ENCODE measurements around the gene ADGRL1.
"Not testable (repeated sequence)": the region's sequence is repeated elsewhere in the genome, so short reads cannot be mapped to it uniquely, and the experiment has no call there.

ADGRL1 gene

DNA sequence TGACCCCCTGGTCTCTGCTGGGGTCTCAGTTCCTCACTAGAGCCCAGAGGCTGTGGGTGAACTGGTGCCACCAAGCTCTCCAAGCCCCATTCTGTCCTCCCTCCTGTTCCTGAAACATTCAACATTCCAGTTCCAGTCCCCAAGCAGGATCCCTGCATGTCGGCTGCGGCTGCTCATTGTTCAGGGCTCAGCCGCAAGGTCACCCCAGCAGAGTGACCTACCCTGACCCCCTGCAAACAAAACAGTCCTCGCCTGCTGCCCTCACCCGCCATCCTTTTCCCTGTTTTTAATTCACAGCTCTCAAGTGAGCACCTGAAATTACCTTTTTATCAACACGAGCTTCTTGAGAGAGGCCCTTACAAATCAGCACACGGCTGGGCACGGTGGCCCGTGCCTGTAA, 19.3 kb downstream of the ADGRL1 start:
- not testable (repeated sequence) for DNase-seq

DNA sequence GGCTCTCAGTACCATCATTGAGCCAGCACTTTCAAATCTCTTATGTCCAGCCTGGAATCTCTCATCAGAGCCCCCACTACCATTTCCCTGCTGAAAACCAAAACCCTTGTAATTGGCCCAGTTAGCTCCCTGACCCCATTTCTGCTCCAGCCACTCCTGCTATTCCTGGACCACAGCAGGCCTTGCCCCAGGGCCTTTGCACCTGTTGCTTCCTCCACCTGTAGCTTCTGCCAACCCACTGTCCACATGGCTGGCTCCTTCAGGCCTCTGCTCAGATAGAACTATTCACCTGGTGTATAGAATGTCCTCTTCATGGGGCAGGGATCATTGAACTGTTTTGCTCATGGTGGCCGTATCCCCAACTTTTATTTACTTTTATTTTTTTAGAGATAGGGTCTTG, 20.3 kb downstream of the ADGRL1 start:
- not testable (repeated sequence) for DNase-seq

DNA sequence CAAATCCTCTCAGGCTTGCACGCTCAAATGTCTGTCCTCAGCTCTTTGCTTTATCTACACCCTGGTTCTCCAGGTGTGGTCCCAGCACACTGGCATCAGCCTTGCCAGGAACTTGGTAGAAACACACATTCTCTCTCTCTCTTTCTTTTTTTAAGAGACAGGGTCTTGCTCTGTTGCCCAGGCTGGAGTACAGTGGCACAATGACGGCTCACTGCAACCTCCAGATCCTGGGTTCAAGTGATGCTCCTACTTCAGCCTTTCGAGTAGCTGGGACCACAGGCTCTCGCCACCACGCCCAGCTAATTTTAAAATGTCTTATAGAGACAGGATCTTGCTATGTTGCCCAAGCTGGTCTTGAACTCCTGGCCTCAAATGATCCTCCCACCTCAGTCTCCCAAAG, 20.8 kb downstream of the ADGRL1 start:
- no peak for DNase-seq

DNA sequence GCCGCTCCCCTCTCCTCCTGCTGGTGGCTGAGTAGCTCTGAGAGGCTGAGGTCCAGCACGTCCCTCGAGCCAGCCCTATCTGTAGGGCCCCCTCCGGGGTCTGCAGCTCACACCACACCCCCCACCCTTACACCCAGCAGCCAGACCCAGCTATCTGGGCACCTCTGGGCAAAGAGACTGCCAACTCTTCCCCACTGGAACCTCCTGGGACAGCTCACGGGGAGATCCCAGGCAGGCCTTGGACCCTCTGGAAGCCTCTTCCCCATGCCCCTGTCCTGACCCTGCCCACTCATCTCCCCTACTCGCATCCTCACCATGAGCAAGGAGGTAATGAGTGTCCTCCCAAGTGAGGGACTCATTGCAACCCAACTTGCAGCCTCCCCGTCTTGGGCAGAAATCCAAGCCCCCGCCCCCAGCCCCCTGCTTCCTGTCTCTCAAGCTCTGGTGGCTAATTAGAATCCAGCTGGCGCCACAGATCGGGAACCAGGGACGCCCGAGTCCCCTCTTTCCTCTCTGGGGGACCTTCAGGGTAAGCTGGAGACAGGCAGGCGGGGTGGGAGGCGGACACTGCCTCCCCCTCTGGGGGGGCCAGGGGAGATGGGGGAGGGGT, 22.1 kb downstream of the ADGRL1 start:
- DNase-seq, result no peak

DNA sequence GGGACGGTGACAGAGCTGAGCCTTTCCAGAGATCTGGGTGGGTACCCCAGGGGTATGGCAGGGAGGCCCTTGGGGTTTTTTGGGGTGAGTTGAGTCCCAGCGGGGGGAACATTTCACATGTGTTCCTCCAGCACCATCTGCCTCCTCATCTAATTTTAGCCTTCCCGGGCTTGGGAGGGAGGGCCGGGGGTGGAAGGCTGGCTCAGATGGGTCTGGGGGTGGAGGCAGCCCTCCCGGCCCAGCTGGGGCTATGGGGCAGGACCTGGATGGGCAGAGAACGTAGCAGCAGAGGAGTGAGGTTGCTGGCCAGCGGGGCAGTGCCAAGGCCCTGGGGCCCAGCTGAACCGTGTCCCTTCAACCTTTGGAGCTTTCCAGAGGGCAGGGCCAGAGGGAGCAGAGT, 23.5 kb downstream of the ADGRL1 start:
- no peak for DNase-seq

DNA sequence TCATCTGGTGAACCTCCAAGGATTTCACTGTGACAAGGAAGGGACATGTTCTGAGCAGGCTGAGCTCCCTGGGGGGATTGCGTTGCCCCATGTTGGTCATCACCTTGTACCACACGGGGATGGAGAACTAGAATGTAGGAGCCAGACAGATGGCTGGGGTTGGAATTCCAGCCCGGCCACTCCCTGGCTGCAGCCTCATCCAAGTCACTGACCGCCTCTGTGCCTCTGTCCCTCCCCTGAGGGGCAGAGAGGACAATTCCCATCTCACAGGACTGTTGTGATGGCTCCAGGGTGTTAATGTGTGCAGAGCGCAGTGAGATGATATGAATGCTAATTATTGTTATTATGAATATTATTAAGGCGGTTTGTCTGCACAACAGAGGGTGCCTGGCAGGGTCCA, 24.1 kb downstream of the ADGRL1 start:
- DNase-seq, result no peak

DNA sequence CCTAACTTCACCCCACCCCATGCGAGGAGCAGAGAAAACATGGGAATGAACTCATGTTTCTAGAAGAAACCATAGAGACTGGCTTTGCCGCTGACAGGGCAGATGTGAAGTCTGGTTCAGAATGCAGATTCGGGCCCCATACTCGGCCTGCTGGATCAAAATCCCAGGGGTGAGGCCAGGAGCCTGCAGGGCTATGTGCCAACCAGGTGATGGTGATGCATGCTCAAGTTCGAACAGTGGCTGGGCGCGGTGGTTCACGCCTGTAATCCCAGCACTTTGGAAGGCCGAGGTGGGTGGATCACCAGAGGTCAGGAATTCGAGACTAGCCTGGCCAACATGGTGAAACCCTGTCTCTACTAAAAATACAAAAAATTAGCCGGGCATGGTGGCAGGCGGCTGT, 24.8 kb downstream of the ADGRL1 start:
- not testable (repeated sequence) for DNase-seq

DNA sequence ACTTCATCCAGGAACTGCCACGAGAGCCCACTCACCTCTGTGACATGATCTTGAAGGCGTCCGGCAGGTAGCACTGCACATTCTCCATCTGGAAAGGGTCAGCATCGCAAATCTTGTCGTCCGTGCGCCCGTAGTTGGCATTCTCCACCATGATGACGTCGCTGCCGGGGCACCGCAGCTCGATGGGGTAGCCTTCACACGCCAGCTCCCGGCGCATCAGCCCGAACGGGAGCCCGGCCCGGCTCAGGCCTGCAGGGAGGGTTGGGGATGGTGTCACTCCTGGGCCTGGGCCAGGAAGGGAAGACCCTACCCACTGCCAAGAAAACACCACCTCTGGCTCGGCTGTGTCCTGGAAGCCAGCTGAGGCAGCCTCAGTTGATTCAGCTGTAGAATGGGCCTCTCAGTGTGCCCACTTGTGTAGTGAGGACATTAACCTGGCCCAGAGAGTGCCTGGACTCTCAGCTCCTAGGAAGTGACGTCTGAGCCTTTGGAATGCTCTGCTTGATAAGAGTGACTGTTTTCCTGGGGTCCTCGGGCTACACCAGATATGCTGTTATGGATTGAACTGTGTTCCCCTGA, 28.4 kb downstream of the ADGRL1 start:
- no peak for DNase-seq

DNA sequence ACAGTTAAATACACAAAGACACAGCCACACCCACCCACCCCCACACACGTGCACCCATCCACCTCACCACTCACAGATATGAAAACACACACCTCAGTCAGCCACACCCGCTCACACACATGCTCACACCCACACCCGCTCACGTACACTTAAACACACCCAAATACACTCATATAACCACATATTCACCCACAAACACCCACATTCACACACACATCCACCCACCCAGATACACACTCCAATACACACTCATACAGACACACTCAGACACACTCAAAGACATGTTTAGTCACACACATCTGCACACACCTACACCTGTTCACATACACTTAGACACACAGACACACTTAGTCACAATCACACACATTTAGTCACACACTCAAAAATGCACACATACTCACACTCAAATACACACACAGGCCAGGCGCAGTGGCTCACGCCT, 30.6 kb downstream of the ADGRL1 start:
- no peak for DNase-seq

DNA sequence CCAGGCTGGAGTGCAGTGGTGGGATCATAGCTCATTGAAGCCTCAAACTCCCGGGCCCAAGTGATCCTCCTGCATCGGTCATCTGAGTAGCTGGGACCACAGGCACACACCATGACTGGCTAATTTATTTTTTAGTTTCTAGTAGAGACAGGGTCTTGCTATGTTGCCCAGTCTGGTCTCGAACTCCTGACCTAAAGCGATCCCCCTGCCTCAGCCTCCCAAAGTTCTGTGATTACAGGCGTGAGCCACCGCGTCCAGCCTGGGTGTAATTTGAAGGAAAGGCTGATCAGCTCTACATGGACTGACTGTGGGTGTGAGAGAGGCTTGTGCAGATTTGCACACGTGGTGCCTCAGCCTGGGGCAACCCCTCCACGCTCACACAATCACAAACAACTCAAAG, 31.1 kb downstream of the ADGRL1 start:
- DNase-seq, result no peak

DNA sequence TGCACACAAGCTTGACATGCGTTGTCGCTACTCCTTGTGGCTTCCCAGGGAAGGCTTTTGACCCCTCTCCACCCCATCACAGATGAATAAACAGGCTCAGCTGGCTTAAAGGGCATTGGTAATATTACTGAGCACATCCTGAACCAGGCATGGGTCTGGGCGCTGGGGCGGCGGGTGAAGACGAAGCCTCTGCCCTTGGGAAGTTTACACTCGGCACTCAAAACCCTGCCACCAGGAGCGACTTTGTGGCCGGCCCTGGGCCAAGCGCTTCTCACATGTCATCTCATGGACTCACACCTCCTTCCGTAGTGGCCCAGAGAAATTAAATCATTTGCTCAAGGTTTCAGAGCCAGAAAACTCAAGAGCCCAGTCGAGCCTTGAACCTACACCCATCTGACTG, 37.0 kb downstream of the ADGRL1 start:
- DNase-seq, result no peak

DNA sequence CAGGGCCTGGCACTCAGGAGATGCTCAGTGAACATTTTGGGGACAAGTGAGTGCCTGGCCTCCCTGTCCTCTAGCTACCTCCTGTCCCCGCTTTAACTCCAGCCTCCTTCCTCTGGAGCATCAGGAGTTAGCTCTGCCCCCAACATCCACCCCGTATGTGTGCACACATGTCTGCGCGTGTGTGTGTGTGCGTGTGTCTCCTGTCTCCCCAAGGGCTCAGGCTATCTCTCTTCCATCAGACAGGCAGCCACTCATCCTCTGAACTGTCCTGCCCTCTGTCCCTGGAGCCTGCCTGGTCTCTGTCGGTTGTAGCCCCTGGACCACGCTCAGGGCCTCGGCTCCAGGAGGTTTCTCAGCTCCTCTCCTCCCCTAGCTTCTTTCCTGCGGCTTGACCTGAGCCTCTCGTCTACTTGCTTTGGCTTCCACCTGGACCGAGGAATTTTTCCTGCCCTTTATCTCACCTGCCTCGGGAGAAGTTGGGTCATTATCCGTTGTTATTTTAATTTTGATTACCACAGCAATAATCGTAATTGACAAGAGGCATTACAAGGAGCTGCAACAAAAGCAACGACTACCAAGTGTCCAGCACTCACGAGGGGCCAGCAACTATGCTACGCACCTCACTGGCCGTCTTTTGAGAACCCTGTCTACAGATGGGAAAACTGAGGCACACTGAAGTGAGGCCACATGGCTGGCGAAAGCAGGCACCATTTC, 37.6 kb downstream of the ADGRL1 start:
- DNase-seq, result no peak

DNA sequence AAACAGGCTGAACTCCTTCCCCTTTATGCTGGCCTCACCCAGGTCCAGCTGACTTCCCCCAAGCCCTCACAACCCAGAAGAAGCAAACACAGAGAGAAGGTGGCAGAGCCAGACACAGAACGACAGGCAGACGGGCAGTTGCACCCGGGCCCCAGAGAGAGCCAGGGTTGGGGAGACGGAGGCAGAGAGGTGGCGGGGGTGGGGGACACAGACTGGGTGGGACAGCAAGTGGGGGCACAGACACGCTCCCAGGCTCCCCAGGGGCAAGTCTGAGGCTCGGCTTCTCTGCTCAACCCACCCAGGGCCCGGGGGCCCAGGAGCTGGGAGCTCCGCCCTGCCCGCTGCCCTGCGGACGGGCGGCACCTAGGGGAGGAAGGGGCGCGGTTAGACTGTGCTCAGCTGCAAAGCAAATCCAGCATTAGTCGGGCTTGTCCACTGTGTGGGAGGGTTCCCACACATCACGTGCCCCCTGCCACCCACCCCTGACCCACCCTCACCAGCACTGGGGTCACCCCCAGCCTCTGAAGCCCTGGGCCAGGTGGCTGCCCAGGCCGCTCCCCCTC, 38.3 kb downstream of the ADGRL1 start:
- DNase-seq, result no peak

DNA sequence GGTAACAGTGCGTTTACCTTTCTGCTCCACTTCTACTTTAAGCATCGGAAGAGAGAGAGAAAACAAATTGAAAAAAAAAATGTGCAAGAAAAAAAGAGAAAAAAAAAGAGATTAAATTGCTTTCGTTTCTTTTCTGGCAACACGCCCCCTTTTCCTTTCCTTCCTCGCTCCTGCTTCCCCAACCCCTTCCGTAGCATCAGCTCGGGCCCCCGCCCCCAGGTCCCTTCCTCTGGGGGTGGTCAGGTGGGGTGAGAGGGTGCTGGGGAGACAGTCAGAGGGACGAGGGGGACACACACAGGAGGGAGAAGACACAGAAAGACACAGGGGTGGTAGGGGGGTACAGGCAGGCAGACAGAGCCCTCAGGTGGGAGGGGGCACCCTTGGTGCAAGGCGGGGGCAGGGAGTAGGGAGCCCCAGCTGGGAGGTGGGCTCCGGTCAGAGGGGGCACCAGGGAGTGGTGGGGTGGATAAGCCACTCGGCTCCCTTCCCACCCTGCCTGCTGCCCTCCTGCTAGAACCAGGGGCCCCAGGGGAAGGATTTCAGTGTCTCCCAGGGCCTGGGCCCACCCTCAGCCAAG, 38.9 kb downstream of the ADGRL1 start:
- DNase-seq, result no peak

DNA sequence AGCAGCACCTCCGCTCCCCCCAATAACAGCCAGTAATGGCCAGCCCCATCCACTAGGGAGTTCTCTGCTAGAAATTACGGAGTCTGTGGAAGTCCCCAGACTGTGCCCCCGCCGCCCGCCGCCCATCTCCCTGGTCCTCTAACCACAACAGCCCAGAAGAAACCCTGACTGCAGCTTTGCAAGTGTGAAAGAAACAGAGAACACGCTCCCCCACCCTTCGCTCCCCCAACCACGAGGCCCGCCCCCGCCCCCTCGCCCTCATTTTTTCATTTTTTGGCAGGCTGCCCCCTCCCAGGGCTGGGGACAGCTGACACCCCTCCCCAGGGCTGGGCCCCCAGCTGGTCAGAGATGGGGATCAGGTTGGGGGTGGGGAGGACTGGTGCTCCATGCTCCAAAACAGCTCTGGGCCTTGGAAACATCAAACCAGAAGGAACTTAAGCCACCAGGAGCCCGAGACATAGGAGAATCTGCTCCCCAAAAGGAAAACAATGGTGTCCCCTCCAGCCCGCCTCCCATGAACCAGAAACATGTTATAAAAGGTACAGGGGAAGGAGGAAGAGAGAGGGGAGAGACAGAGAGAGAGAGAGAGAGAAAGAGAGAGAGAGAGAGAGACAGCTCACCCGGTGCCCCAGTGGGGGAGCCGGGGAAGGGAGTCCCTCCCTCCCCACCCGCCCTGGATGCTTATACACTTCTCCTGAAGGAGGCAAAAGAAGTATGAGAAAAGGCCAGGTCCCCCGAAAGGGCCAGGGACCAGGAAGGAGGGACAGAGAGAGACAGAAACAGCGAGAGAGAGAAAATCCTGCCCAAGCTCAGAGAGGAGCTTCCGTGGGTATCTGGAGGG, 39.8 kb downstream of the ADGRL1 start:
- no peak for DNase-seq

DNA sequence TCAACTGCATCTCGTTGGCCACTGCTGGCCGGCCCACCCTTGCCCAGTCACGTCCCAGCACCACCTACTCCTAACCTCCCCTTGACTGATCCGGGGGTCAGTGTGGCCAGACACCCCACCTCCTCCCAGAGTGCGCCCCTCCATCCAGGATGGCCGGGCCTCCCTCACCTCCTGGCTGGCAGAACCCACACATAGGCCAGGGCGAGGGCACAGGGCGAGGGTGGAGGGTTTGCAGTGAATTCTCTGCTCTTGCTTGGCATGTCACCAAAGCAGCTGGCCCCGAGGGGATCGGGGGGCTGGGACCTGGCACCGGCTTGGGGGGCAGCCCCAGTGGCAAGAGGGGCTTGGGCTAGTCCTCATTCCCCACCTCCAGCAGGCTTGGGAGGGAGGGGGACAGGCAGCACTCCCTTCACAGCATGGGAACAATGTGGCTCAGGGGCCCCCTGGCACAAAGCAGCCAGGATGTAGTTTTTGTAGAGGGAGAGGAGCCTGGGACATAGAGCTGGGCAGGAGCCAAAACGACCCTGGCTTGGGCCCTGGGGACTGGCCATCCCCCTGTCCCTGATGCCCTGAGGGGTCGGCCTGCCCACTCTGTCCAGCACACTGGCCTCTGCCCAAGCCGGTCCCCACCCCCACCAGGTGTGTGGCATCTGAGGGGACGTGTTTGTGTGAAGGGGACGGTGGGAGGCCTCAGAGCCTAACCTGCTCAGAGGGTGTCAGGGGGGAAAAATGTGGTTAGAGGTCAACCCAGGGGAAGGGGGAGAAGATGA, 41.1 kb downstream of the ADGRL1 start:
- DNase-seq, result no peak

DNA sequence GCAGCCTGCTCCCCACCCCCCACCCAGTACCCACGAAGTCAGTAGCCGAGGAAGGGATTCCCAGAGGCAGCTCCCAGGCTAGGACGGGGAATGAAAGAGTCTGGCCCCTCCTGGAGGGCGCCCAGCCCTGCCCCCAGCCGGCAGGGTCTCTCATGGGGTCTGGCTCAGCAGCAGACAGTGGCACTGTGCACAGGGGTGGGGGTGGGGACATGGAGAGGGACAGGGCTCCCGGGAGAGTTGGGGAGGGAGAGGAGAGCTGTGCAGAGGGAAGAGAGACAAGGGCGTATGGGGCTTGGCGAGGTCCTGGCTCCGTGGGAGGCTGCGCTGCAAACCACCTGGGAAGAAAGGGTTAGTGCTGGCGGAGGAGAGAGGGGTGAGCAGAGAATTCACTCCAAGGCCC, 41.9 kb downstream of the ADGRL1 start:
- DNase-seq, result no peak

DNA sequence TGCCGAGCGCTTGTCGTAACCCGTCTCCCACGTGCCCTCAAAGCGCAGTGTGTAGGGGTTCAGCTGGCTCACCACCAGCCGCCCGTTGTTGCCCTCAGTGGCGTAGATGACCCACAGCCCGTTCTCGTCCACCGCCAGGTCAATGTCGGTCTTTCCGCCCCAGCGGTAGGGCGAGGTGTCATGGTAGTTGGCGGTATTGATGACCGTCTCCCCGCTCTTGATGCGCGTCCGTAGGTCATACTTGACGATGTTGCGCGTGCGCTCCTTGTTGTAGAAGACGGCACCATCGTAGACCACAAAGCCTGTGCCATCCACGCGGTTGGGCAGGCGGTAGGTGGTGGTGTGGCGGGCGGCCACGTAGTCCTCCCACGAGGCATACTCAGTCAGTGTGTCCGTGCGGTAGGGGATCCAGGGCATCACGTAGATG, 43.1 kb downstream of the ADGRL1 start:
- DNase-seq, result no peak

DNA sequence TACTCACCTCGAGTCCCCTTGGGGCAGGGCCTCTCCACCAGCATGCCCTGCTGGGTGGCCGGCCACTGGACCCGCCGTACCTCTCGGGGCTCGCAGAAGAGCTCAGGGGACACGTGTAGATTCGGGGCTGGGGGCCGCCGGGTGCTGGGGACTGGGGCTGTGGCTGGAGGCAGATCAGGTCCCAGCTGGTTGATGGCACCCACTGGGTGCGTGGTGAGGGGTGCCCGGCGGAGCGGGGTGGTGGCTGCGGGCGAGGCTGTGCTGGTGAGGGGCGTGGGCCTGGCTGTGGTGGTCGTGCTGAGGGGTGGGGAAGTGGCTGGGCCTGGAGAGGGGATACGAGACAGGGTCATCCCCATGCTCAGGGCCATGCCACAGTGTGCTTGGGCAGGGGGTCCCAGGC, 44.7 kb downstream of the ADGRL1 start:
- no peak for DNase-seq

DNA sequence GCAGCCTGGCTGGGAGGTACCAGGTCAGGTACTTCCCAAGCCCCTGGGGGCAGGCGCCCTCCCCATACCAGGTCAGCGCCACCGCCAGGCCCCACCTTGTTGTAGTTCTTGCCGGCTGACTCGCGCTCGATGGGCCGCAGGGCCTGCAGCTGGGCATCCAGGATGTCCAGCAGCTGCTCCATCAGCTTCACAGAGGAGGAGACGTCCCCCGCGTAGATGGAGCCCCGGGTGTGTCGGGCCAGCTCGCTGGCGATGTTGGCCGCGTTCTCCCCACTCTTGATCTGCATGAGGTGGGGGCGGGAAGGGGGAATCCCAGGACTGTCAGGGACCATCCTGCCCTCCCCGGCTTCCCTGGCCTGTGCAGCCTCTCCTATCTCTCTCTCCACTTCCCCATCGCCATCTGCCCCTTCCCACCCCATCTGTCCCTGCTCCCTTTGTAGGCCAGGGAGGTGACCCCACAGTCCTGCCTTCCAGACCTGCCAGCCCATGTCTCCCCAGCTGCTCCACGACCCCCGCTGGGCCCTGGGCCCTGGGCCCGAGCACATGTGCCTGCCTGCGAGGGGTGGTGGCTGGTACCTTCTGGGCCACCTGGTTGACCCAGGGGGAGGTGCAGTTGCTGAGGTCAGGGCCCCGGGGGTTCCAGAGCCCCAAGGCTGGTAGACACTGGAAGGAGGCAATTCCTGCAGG, 45.8 kb downstream of the ADGRL1 start:
- DNase-seq, result no peak

DNA sequence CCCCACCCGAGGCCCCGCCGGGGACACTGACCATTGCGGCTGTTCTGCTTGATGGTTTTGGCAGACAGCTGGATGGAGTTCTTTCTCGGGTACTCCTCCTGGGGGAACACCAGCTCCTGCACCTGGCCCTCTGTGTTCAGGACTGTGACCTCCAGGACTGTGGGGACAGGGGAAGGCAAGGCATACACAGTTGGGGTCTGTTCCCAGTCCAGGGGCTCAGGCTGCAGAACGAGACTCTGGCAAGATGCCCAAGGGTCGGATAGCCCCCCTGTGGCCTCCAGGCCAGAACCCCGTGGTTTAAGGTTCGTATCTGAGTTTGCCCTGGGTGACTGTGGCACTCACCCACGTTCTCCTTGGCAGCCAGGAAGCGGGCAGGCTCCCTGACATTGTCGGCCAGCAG, 46.9 kb downstream of the ADGRL1 start:
- no peak for DNase-seq
